ENCODE measurements around the gene MCUB. TPM values are rescaled to one million over a fixed set of nuclear protein-coding genes. Genes with fewer than 3 reads are reported as not detected.

Gene MCUB
- total RNA-seq, 1 experiment from 2014 or later, result 14.8 TPM

- Histone ChIP-seq H3K79me2 (ENCODE audit: insufficient read depth, low read length) (no peaks in the 10 kb centered on the region), H4K5ac (ENCODE audit: insufficient read length, low read depth, low read length) (no peak overlapping the region)
- H3K27ac Mint-ChIP-seq, result no peak overlapping the region; a peak in 1 of 7 replicates
These were observed 97.9 kb downstream of the MCUB start for GRCh38 chr4:109657854-109658418.

More at GRCh38 chr4:109657854-109658418, 97.9 kb downstream of the MCUB start:
- no peak overlapping the region for H2AFZ ChIP-seq (ENCODE audit: low read length)
- no peaks in the 10 kb centered on the region for H3K23me2 ChIP-seq (ENCODE audit: insufficient read length, low read depth, low read length, poor library complexity, severe bottlenecking)
- no peak overlapping the region for H2BK120ac ChIP-seq (ENCODE audit: low read depth, low read length, poor library complexity, severe bottlenecking)
- no peak overlapping the region for H3K56ac ChIP-seq (ENCODE audit: insufficient read length, low read depth, low read length)
- H2BK15ac ChIP-seq (ENCODE audit: low read depth, low read length), result no peak overlapping the region
- H2BK12ac ChIP-seq (ENCODE audit: insufficient read length, low read depth, low read length), result no peak overlapping the region
- no CpG with 5 or more reads among the region's 9 CpGs for WGBS (ENCODE audit: extremely low coverage, insufficient read length, low lambda C conversion rate)
- Mint-ChIP-seq H3K27me3 (ENCODE audit: low read depth) (no peaks in the 10 kb centered on the region), H3K36me3 (ENCODE audit: insufficient read depth in 1 of 3, low read depth in 3 of 3) (peaks cover 0 to 2% (median 0%) of the 10 kb centered on the region in 3 experiments; a peak in 2 of 7 replicates), H3K4me1 (peaks cover 16 to 24% of the 10 kb centered on the region in 2 experiments), H3K4me3 (no peak overlapping the region), H3K9me3 (no peaks in the 10 kb centered on the region)
- no peak overlapping the region for H2BK5ac ChIP-seq (ENCODE audit: insufficient read length, low read length)
- H3K9me3 ChIP-seq (ENCODE audit: control insufficient read depth, low read depth, low read length), result no peaks in the 10 kb centered on the region
- H3K9ac ChIP-seq (ENCODE audit: extremely low read depth, insufficient read length, low read length), result no peak overlapping the region
- no peak overlapping the region for H2AK5ac ChIP-seq (ENCODE audit: insufficient read length, low read length)
- TF ChIP-seq CTCF (conservative IDR thresholded peaks at IDR 0.05), result no peak
- no peaks in the 10 kb centered on the region for H3K27me3 ChIP-seq (ENCODE audit: insufficient read depth, low read length)
- no peaks in the 10 kb centered on the region for H3K79me1 ChIP-seq (ENCODE audit: insufficient read depth, low read depth, low read length, poor library complexity, severe bottlenecking)
- no peak overlapping the region for H3K23ac ChIP-seq (ENCODE audit: insufficient read length, low read depth, low read length)
- H3K4me1 ChIP-seq (ENCODE audit: insufficient read depth, low read length), result no peaks in the 10 kb centered on the region; the same call in 1 of the 2 replicates
- no peak overlapping the region for H3K18ac ChIP-seq (ENCODE audit: insufficient read length, low read depth, low read length)
- H3K14ac ChIP-seq (ENCODE audit: insufficient read depth, low read length), result no peak overlapping the region
- H4K91ac ChIP-seq (ENCODE audit: insufficient read length, low read depth, low read length), result no peak overlapping the region
- no peak overlapping the region for H2BK20ac ChIP-seq (ENCODE audit: low read depth, low read length, poor library complexity, severe bottlenecking)
- no peak for DNase-seq
- no peak overlapping the region for H3T11ph ChIP-seq (ENCODE audit: low read length)
- no peak overlapping the region for H3K4ac ChIP-seq (ENCODE audit: low read depth, low read length)
- H4K8ac ChIP-seq (replicated peaks; ENCODE audit: insufficient read length, low read depth, low read length), result no peak overlapping the region
- no peak overlapping the region for H3K27ac ChIP-seq (ENCODE audit: insufficient read length, low read depth, low read length)
- no peaks in the 10 kb centered on the region for H4K20me1 ChIP-seq (ENCODE audit: control insufficient read depth, insufficient read depth, insufficient read length)
- no peak overlapping the region for H3K4me2 ChIP-seq (ENCODE audit: insufficient read depth, insufficient read length, low read length)

Measured in H9 (cell line).